Stimulated activated CD4-positive, alpha-beta T cell treated with anti-CD3 and anti-CD28 coated beads, Interleukin-15, amount 100 ng/mL, for 1 hour (primary cell): ENCODE measurements around the gene CEP131.

Source experiments
- DNase-seq, 2 donors: peaks; one replicate each; pipeline ENCODE4 v3.0.0-alpha.2; 2020; ENCODE audit warnings: low read depth in 1 of 2, low spot score in 1 of 2

The CEP131 gene

GRCh38 chr17:81200695-81201580 is 21.8 kb downstream of the CEP131 start:
- DNase-seq: no peak

- DNase-seq: no peak
Observed at GRCh38 chr17:81200201-81200600, 22.6 kb downstream of the CEP131 start.

GRCh38 chr17:81199482-81199830 is 23.3 kb downstream of the CEP131 start:
- no peak for DNase-seq

- DNase-seq: no peak
Observed at GRCh38 chr17:81198826-81199481, 23.8 kb downstream of the CEP131 start.

GRCh38 chr17:81197831-81198490 is 24.8 kb downstream of the CEP131 start:
- DNase-seq: no peak

- DNase-seq: no peak
Observed at GRCh38 chr17:81197409-81197795, 25.4 kb downstream of the CEP131 start.

GRCh38 chr17:81196505-81197408 is 26.0 kb downstream of the CEP131 start:
- no peak for DNase-seq

- DNase-seq: no peak
Observed at GRCh38 chr17:81195941-81196495, 26.7 kb downstream of the CEP131 start.

GRCh38 chr17:81194941-81195901 is 27.5 kb downstream of the CEP131 start:
- no peak for DNase-seq

GRCh38 chr17:81194225-81194760 is 28.5 kb downstream of the CEP131 start:
- DNase-seq: no peak

GRCh38 chr17:81193470-81194224 is 29.1 kb downstream of the CEP131 start:
- no peak for DNase-seq

GRCh38 chr17:81193051-81193410 is 29.7 kb downstream of the CEP131 start:
- DNase-seq: no peak

GRCh38 chr17:81192386-81193050 is 30.2 kb downstream of the CEP131 start:
- no peak for DNase-seq

- no peak for DNase-seq
Observed at GRCh38 chr17:81191646-81192045, 31.1 kb downstream of the CEP131 start.

- no peak for DNase-seq
Observed at GRCh38 chr17:81191116-81191515, 31.6 kb downstream of the CEP131 start.

GRCh38 chr17:81190591-81190990 is 32.2 kb downstream of the CEP131 start:
- DNase-seq: no peak

GRCh38 chr17:81189670-81190530 is 32.9 kb downstream of the CEP131 start:
- DNase-seq: no peak
